Measurements from ENCODE around the gene SDC4.

DNA sequence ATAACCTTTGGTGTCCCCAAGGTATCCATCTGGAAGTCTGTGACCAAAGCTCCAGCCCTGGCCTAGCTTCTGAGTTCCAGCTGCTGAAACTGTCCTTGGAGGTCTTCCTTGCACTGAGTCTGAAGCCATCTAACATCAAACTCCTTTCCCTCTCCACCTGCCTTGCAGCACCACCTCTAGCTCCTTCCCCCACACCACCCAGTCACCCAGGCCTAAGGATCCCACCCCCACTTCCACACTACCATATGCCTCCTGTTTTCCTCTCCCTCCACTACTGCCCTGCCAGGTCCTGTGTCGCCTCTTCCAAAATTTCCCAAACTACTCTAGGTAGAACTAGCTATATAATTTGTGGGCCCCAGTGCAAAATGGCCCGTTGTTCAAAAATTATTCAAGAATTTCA lies 29.3 kb downstream of the SDC4 start:
- TF ChIP-seq CTCF (tag by site-specific recombination; IDR thresholded peaks at IDR 0.05): no peak
- TF ChIP-seq INSM2 (tag by site-specific recombination; IDR thresholded peaks at IDR 0.05): no peak
- TF ChIP-seq, protein P1, sequence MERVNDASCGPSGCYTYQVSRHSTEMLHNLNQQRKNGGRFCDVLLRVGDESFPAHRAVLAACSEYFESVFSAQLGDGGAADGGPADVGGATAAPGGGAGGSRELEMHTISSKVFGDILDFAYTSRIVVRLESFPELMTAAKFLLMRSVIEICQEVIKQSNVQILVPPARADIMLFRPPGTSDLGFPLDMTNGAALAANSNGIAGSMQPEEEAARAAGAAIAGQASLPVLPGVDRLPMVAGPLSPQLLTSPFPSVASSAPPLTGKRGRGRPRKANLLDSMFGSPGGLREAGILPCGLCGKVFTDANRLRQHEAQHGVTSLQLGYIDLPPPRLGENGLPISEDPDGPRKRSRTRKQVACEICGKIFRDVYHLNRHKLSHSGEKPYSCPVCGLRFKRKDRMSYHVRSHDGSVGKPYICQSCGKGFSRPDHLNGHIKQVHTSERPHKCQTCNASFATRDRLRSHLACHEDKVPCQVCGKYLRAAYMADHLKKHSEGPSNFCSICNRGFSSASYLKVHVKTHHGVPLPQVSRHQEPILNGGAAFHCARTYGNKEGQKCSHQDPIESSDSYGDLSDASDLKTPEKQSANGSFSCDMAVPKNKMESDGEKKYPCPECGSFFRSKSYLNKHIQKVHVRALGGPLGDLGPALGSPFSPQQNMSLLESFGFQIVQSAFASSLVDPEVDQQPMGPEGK (tag by site-specific recombination; IDR thresholded peaks at IDR 0.05): no peak
- TF ChIP-seq ZNF510 (tag by site-specific recombination; IDR thresholded peaks at IDR 0.05; ENCODE audit: insufficient replicate concordance): no peak
- no peak for TF ChIP-seq PRDM10 (tag by site-specific recombination; IDR thresholded peaks at IDR 0.05)
- TF ChIP-seq SCRT2 (tag by site-specific recombination; IDR thresholded peaks at IDR 0.05): no peak
- no peak for TF ChIP-seq ZNF292 (tag by site-specific recombination; IDR thresholded peaks at IDR 0.05; ENCODE audit: borderline replicate concordance, low read depth)
- TF ChIP-seq ZNF530 (tag by site-specific recombination; IDR thresholded peaks at IDR 0.05; ENCODE audit: low read depth): no peak
- no peak for TF ChIP-seq ZNF555 (tag by site-specific recombination; conservative IDR thresholded peaks at IDR 0.05)
- TF ChIP-seq ZNF274 (IDR thresholded peaks at IDR 0.05; ENCODE audit: low read length): no peak
- TF ChIP-seq ZNF274 (tag by site-specific recombination; IDR thresholded peaks at IDR 0.05; ENCODE audit: borderline replicate concordance): no peak
- TF ChIP-seq ZNF155 (tag by site-specific recombination; IDR thresholded peaks at IDR 0.05): no peak
- no peak for TF ChIP-seq ZNF791 (tag by site-specific recombination; IDR thresholded peaks at IDR 0.05)
- TF ChIP-seq ZNF560 (tag by site-specific recombination; IDR thresholded peaks at IDR 0.05; ENCODE audit: borderline replicate concordance): no peak
- no peak for TF ChIP-seq ZNF549 (tag by site-specific recombination; IDR thresholded peaks at IDR 0.05)

Data from HEK293 (cell line).